Hair follicular keratinocyte (primary cell): ENCODE measurements around the gene APRT. TPM values are rescaled to one million over a fixed set of nuclear protein-coding genes. Genes with fewer than 3 reads are reported as not detected.

Experiments
- total RNA-seq: library from RNA; depleted of rRNA; stranded (reverse); fragments of >200 nt; gene quantifications from 2 replicates; pipeline ENCODE4 v1.2.3, GENCODE V29; 2015

The APRT gene
- total RNA-seq: 209 and 236 TPM in 2 replicates

GRCh38 chr16:88811769-88812512 is at the start of gene APRT:
Gene APRT, minus strand, starts transcription at chr16:88811928. Its CDS starts 29 bp downstream, at chr16:88811899.

GRCh38 chr16:88856828-88857727 is 45.4 kb upstream of the APRT start, which contains the start of the genes GALNS and TRAPPC2L:
Gene GALNS, minus strand, starts transcription at chr16:88856947. Its CDS starts 70 bp downstream, at chr16:88856877.
Gene TRAPPC2L, plus strand, starts transcription at chr16:88857127. Its CDS starts 24 bp downstream, at chr16:88857151.

GRCh38 chr16:88803264-88803987 is 8.3 kb downstream of the APRT start, which contains the start of gene CDT1:
Gene CDT1, plus strand, starts transcription at chr16:88803789. Its CDS starts 43 bp downstream, at chr16:88803832.

GRCh38 chr16:88785106-88785924 is 26.4 kb downstream of the APRT start, which contains the start of gene PIEZO1:
Gene PIEZO1, minus strand, starts transcription at chr16:88785220. Its CDS starts 256 bp downstream, at chr16:88784964.

Other genes starting within 250 kb of the APRT start
- 9.9 and 17.0 TPM in 2 replicates for gene ZC3H18, start 241.5 kb downstream of the APRT start, total RNA-seq
- not detected in 2 replicates for gene IL17C, start 173.4 kb downstream of the APRT start, total RNA-seq
- gene CYBA, start 160.9 kb downstream of the APRT start, total RNA-seq: 88.1 and 94.3 TPM in 2 replicates
- gene MVD, start 148.8 kb downstream of the APRT start, total RNA-seq: 238 and 321 TPM in 2 replicates
- gene SNAI3, start 125.4 kb downstream of the APRT start, total RNA-seq: 0.57 TPM in 1 of 2 replicates, not detected in the other
- gene RNF166, start 105.5 kb downstream of the APRT start, total RNA-seq: 10.5 and 12.8 TPM in 2 replicates
- 11.0 and 24.8 TPM in 2 replicates for gene CTU2, start 105.4 kb downstream of the APRT start, total RNA-seq
- 167 and 172 TPM in 2 replicates for gene PIEZO1, start 26.7 kb downstream of the APRT start, total RNA-seq
- 19.9 and 44.1 TPM in 2 replicates for gene CDT1, start 8.1 kb downstream of the APRT start, total RNA-seq
- gene GALNS, start 45.0 kb upstream of the APRT start, total RNA-seq: 18.2 and 23.8 TPM in 2 replicates
- 33.3 and 50.0 TPM in 2 replicates for gene TRAPPC2L, start 45.2 kb upstream of the APRT start, total RNA-seq
- not detected in 2 replicates for gene PABPN1L, start 54.7 kb upstream of the APRT start, total RNA-seq
- 0.11 and 0.23 TPM in 2 replicates for gene CBFA2T3, start 165.3 kb upstream of the APRT start, total RNA-seq